Esophagus squamous epithelium (tissue), 4 donors: ENCODE measurements around the gene GPX7.

Experiments used
- POLR2A ChIP-seq, 4 donors: fragments of 450-650 bp; IDR thresholded peaks; one replicate each; pipeline ENCODE4 v1.6.1; 2017; ENCODE audit warnings: antibody characterized with exemption in 4 of 4, mild to moderate bottlenecking in 4 of 4, moderate library complexity in 3 of 4
- TF ChIP-seq, protein P1 (sequence below), 6 experiments: fragments of 450-650 bp in 4 of 6; fragments of 200-600 bp in 2 of 6; sonication (generic) in 2 of 6; IDR thresholded peaks; one replicate each; pipeline ENCODE4 v1.5.1; 2016 to 2019; ENCODE audit warnings: antibody characterized with exemption in 6 of 6, mild to moderate bottlenecking in 4 of 6, moderate library complexity in 4 of 6

DNA sequence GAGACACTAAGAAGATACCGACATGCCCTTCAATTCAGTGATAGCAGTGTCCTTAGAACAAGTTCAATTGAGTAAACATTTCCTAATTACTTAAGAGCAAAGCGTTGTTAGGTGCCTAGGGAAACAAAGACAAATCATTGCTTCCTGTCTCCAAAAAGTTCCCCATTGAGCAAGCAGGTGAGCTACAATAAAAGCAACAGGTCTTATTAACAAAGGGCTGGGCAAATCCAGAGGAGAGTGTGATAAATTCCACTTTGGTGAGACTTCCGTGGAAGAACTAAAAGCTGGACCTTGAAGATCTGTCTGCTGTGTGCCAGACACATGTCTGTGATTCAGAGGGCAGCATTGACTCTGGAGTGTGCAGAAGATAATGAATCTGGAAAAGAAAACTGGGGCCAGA lies 47.4 kb upstream of the GPX7 start:
- TF ChIP-seq, protein P1, sequence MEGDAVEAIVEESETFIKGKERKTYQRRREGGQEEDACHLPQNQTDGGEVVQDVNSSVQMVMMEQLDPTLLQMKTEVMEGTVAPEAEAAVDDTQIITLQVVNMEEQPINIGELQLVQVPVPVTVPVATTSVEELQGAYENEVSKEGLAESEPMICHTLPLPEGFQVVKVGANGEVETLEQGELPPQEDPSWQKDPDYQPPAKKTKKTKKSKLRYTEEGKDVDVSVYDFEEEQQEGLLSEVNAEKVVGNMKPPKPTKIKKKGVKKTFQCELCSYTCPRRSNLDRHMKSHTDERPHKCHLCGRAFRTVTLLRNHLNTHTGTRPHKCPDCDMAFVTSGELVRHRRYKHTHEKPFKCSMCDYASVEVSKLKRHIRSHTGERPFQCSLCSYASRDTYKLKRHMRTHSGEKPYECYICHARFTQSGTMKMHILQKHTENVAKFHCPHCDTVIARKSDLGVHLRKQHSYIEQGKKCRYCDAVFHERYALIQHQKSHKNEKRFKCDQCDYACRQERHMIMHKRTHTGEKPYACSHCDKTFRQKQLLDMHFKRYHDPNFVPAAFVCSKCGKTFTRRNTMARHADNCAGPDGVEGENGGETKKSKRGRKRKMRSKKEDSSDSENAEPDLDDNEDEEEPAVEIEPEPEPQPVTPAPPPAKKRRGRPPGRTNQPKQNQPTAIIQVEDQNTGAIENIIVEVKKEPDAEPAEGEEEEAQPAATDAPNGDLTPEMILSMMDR (IDR thresholded peaks at IDR 0.05): no peak
- TF ChIP-seq POLR2A (IDR thresholded peaks at IDR 0.05): no peak
